ENCODE measurements around the gene ARFGAP3. TPM values are rescaled to one million over a fixed set of nuclear protein-coding genes. Genes with fewer than 3 reads are reported as not detected.

Gene ARFGAP3
- total RNA-seq, 1 experiment from 2014 or later, result 37.4 TPM

DNA sequence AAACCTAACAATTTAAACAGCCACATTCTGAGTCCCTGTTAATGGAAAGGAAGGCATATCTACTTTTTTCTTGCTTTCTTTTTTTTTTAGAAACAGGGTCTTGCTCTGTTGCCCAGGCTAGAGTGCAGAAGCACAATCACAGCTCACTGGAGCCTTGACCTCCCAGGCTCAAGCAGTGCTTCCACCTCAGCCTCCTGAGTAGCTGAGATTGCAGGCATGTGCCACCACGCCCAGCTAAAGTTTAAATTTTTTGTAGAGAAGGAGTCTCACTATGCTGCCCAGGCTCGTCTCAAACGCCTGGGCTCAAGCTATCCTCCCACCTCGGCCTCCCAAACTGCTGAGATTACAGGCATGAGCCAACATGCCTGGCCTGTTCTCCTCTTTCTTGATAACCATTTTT lies 25.4 kb downstream of the ARFGAP3 start:
- Mint-ChIP-seq H3K27me3 (ENCODE audit: insufficient read depth, unreplicated experiment) (no peaks in the 10 kb centered on the region), H3K9me3 (ENCODE audit: unreplicated experiment) (no peaks in the 10 kb centered on the region), H3K4me1 (ENCODE audit: low read depth, unreplicated experiment) (no peaks in the 10 kb centered on the region), H3K4me3 (ENCODE audit: unreplicated experiment) (no peak overlapping the region), H3K36me3 (ENCODE audit: insufficient read depth, unreplicated experiment) (peaks cover 47% of the 10 kb centered on the region), H3K27ac (ENCODE audit: unreplicated experiment) (no peak overlapping the region)
- H3K27me3 ChIP-seq (replicated peaks; ENCODE audit: control insufficient read depth, insufficient read depth, low read length), result no peaks in the 10 kb centered on the region
- TF ChIP-seq, protein P1, sequence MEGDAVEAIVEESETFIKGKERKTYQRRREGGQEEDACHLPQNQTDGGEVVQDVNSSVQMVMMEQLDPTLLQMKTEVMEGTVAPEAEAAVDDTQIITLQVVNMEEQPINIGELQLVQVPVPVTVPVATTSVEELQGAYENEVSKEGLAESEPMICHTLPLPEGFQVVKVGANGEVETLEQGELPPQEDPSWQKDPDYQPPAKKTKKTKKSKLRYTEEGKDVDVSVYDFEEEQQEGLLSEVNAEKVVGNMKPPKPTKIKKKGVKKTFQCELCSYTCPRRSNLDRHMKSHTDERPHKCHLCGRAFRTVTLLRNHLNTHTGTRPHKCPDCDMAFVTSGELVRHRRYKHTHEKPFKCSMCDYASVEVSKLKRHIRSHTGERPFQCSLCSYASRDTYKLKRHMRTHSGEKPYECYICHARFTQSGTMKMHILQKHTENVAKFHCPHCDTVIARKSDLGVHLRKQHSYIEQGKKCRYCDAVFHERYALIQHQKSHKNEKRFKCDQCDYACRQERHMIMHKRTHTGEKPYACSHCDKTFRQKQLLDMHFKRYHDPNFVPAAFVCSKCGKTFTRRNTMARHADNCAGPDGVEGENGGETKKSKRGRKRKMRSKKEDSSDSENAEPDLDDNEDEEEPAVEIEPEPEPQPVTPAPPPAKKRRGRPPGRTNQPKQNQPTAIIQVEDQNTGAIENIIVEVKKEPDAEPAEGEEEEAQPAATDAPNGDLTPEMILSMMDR (IDR thresholded peaks at IDR 0.05; ENCODE audit: insufficient read depth in 1 of 2, low read depth in 1 of 2, low read length in 1 of 2, severe bottlenecking in 1 of 2, unreplicated experiment in 1 of 2), result no peak
- no TSS peak for BruUV-seq (replicated peaks)
- DNase-seq, result no peak
- H3K36me3 ChIP-seq (ENCODE audit: control insufficient read depth, insufficient read depth, low read length), result no peaks in the 10 kb centered on the region; the same call in 1 of the 2 replicates
- ChIA-PET CTCF (no interaction called here), POLR2A (no interaction called here)
- intact Hi-C loops (cut with micrococcal nuclease; ENCODE audit: unreplicated experiment), result no loop called here
- no peak overlapping the region for H3K4me3 ChIP-seq (ENCODE audit: low read depth, low read length)
- H3K9me3 ChIP-seq, result no peaks in the 10 kb centered on the region
- H3K4me1 ChIP-seq, result no peaks in the 10 kb centered on the region

DNA sequence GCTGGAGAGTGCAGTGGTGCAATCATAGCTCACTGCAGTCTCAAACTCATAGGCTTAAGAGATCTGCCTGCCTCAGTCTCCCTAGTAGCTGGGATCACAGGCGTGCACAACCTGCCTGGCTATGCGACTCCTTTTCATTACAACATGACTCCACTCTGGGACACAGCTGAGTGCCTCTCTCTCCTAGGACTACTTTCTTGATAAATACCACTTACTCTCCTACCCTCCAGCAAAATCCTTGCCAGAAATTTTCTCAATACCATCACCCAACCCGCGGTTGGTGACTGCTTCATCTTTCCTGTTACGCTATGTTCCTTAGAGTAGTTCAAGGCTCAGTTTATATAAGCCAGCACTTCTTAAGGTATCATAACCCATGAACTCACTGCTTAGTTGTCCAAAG lies 26.9 kb downstream of the ARFGAP3 start:
- no peaks in the 10 kb centered on the region for H3K9me3 ChIP-seq
- ChIA-PET POLR2A (no interaction called here), CTCF (no interaction called here)
- Mint-ChIP-seq H3K27ac (ENCODE audit: unreplicated experiment) (no peak overlapping the region), H3K36me3 (ENCODE audit: insufficient read depth, unreplicated experiment) (peaks cover 52% of the 10 kb centered on the region), H3K9me3 (ENCODE audit: unreplicated experiment) (no peaks in the 10 kb centered on the region), H3K27me3 (ENCODE audit: insufficient read depth, unreplicated experiment) (no peaks in the 10 kb centered on the region), H3K4me3 (ENCODE audit: unreplicated experiment) (no peak overlapping the region), H3K4me1 (ENCODE audit: low read depth, unreplicated experiment) (no peaks in the 10 kb centered on the region)
- no peaks in the 10 kb centered on the region for H3K4me1 ChIP-seq
- no peak for DNase-seq
- intact Hi-C loops (cut with micrococcal nuclease; ENCODE audit: unreplicated experiment), result no loop called here
- H3K36me3 ChIP-seq (ENCODE audit: control insufficient read depth, insufficient read depth, low read length), result no peaks in the 10 kb centered on the region; the same call in 1 of the 2 replicates
- H3K27me3 ChIP-seq (replicated peaks; ENCODE audit: control insufficient read depth, insufficient read depth, low read length), result no peaks in the 10 kb centered on the region
- BruUV-seq (replicated peaks), result no TSS peak
- TF ChIP-seq, protein P1 (IDR thresholded peaks at IDR 0.05; ENCODE audit: insufficient read depth in 1 of 2, low read depth in 1 of 2, low read length in 1 of 2, severe bottlenecking in 1 of 2, unreplicated experiment in 1 of 2), result no peak
- no peak overlapping the region for H3K4me3 ChIP-seq (ENCODE audit: low read depth, low read length)

DNA sequence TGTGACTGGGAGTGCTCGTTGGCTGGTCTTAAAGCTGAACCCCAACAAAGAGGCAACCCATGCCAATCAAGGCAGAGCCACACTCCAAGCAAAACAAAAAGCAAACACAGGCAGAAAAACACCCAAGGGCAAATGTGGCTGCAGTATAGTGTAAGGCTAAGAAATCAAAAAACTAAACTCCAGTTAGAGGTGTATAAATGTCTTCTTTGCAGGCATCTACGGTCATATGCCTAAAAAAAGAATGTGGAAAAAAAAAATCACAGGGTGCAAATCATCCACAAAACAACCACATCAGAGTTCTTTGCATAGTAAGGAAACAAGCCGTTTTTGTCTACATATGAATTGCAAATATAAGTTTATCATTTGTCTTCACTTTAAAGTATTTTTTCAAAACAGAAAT lies 27.8 kb downstream of the ARFGAP3 start:
- TF ChIP-seq, protein P1 (IDR thresholded peaks at IDR 0.05; ENCODE audit: insufficient read depth in 1 of 2, low read depth in 1 of 2, low read length in 1 of 2, severe bottlenecking in 1 of 2, unreplicated experiment in 1 of 2), result no peak
- CTCF ChIA-PET, result no interaction called here

More for the DNA sequence above, 27.8 kb downstream of the ARFGAP3 start:
- no peaks in the 10 kb centered on the region for H3K4me1 Mint-ChIP-seq (ENCODE audit: low read depth, unreplicated experiment)
- H3K4me3 Mint-ChIP-seq (ENCODE audit: unreplicated experiment), result no peak overlapping the region
- Histone ChIP-seq H3K36me3 (ENCODE audit: control insufficient read depth, insufficient read depth, low read length) (peaks cover 1% of the 10 kb centered on the region; the same call in 1 of the 2 replicates), H3K4me1 (no peaks in the 10 kb centered on the region), H3K9me3 (no peaks in the 10 kb centered on the region), H3K4me3 (ENCODE audit: low read depth, low read length) (no peak overlapping the region), H3K27me3 (replicated peaks; ENCODE audit: control insufficient read depth, insufficient read depth, low read length) (no peaks in the 10 kb centered on the region)
- no peaks in the 10 kb centered on the region for H3K27me3 Mint-ChIP-seq (ENCODE audit: insufficient read depth, unreplicated experiment)
- peaks cover 57% of the 10 kb centered on the region for H3K36me3 Mint-ChIP-seq (ENCODE audit: insufficient read depth, unreplicated experiment)
- no peak for DNase-seq
- intact Hi-C loops (cut with micrococcal nuclease; ENCODE audit: unreplicated experiment), result no loop called here
- no peaks in the 10 kb centered on the region for H3K9me3 Mint-ChIP-seq (ENCODE audit: unreplicated experiment)
- POLR2A ChIA-PET, result no interaction called here
- BruUV-seq (replicated peaks), result no TSS peak
- H3K27ac Mint-ChIP-seq (ENCODE audit: unreplicated experiment), result no peak overlapping the region

Data from Caco-2 (cell line).